C4-2B (cell line): ENCODE measurements around the gene CEP72.

Experiments
- CTCF ChIP-seq: fragments of 450-650 bp; conservative IDR thresholded peaks from 2 replicates; pipeline ENCODE4 v1.5.1; 2017; ENCODE audit warnings: mild to moderate bottlenecking
- ZFX ChIP-seq: fragments of 450-650 bp; IDR thresholded peaks from 2 replicates; pipeline ENCODE4 v1.6.1; 2017

- TF ChIP-seq CTCF (no peak), ZFX (no peak)
These were observed 63.2 kb downstream of the CEP72 start for GRCh38 chr5:675111-675870.
